Measurements from ENCODE around the gene C2CD2.

The C2CD2 gene

DNA sequence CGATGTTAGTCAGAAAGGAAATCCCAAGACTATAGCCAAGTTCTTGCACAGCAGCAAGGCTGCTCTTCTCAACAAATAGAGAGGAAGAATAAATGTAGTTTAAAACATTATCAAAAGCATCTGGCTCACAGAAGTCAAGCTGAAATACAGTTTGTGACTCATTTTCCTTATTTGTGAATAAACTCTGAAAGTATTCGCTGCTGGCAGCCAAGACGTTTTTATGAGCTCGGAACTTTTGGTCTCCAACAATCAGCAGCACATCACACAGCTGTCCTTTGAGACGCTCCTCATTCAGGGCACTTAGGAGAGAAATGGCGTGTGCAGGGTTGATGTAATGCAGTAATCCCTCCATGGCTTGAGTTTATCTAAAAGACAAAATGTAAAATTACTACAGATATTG, 39.9 kb upstream of the C2CD2 start:
- H3F3A ChIP-seq (ENCODE audit: low read depth): no peaks in the 10 kb centered on the region
- no peak overlapping the region for H2AFZ ChIP-seq (ENCODE audit: low read length)
- no peaks in the 10 kb centered on the region for H3K4me1 ChIP-seq (ENCODE audit: insufficient read depth, low read length, poor library complexity, severe bottlenecking)
- H3K27me3 ChIP-seq (ENCODE audit: insufficient read depth, low read length, poor library complexity, severe bottlenecking): no peaks in the 10 kb centered on the region
- peaks cover 15% of the 10 kb centered on the region; the same call in 1 of the 2 replicates for H3K79me2 ChIP-seq (ENCODE audit: insufficient read depth, low read length)
- no peak overlapping the region for H3K4me3 ChIP-seq (ENCODE audit: low read length, poor library complexity, severe bottlenecking)
- peaks cover 7% of the 10 kb centered on the region; the same call in 1 of the 2 replicates for H3K9me3 ChIP-seq (ENCODE audit: insufficient read depth, low read depth, low read length)
- no peak overlapping the region for H3K4me2 ChIP-seq (ENCODE audit: low read depth, low read length, poor library complexity, severe bottlenecking)
- H4K20me1 ChIP-seq (ENCODE audit: insufficient read depth, low read length, poor library complexity, severe bottlenecking): no peaks in the 10 kb centered on the region
- TF ChIP-seq, protein P1, sequence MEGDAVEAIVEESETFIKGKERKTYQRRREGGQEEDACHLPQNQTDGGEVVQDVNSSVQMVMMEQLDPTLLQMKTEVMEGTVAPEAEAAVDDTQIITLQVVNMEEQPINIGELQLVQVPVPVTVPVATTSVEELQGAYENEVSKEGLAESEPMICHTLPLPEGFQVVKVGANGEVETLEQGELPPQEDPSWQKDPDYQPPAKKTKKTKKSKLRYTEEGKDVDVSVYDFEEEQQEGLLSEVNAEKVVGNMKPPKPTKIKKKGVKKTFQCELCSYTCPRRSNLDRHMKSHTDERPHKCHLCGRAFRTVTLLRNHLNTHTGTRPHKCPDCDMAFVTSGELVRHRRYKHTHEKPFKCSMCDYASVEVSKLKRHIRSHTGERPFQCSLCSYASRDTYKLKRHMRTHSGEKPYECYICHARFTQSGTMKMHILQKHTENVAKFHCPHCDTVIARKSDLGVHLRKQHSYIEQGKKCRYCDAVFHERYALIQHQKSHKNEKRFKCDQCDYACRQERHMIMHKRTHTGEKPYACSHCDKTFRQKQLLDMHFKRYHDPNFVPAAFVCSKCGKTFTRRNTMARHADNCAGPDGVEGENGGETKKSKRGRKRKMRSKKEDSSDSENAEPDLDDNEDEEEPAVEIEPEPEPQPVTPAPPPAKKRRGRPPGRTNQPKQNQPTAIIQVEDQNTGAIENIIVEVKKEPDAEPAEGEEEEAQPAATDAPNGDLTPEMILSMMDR (conservative IDR thresholded peaks at IDR 0.05; ENCODE audit: low read length): no peak
- TF ChIP-seq EZH2phosphoT487 (IDR thresholded peaks at IDR 0.05; ENCODE audit: borderline replicate concordance): no peak
- no peak overlapping the region for H3K9ac ChIP-seq (ENCODE audit: low read depth, low read length, poor library complexity, severe bottlenecking)
- H3K9me2 ChIP-seq (replicated peaks; ENCODE audit: low read depth, low read length): no peaks in the 10 kb centered on the region
- peaks cover 67% of the 10 kb centered on the region; the same call in 1 of the 2 replicates for H3K36me3 ChIP-seq (ENCODE audit: insufficient read depth, low read length)

- peaks cover 65% of the 10 kb centered on the region; the same call in 1 of the 2 replicates for H3K36me3 ChIP-seq (ENCODE audit: insufficient read depth, low read length)
- no peaks in the 10 kb centered on the region for H3K4me1 ChIP-seq (ENCODE audit: insufficient read depth, low read length, poor library complexity, severe bottlenecking)
- H3K9me3 ChIP-seq (ENCODE audit: insufficient read depth, low read depth, low read length): peaks cover 7% of the 10 kb centered on the region; the same call in 1 of the 2 replicates
- no peak overlapping the region for H3K9ac ChIP-seq (ENCODE audit: low read depth, low read length, poor library complexity, severe bottlenecking)
- no peaks in the 10 kb centered on the region for H4K20me1 ChIP-seq (ENCODE audit: insufficient read depth, low read length, poor library complexity, severe bottlenecking)
- no peak overlapping the region for H3K4me3 ChIP-seq (ENCODE audit: low read length, poor library complexity, severe bottlenecking)
- H2AFZ ChIP-seq (ENCODE audit: low read length): no peak overlapping the region
- no peak overlapping the region for H3K4me2 ChIP-seq (ENCODE audit: low read depth, low read length, poor library complexity, severe bottlenecking)
- H3K79me2 ChIP-seq (ENCODE audit: insufficient read depth, low read length): peaks cover 6% of the 10 kb centered on the region; the same call in 1 of the 2 replicates
- TF ChIP-seq, protein P1 (conservative IDR thresholded peaks at IDR 0.05; ENCODE audit: low read length): no peak
- TF ChIP-seq EZH2phosphoT487 (IDR thresholded peaks at IDR 0.05; ENCODE audit: borderline replicate concordance): no peak
- H3K27me3 ChIP-seq (ENCODE audit: insufficient read depth, low read length, poor library complexity, severe bottlenecking): no peaks in the 10 kb centered on the region
- no peaks in the 10 kb centered on the region for H3K9me2 ChIP-seq (replicated peaks; ENCODE audit: low read depth, low read length)
- no peaks in the 10 kb centered on the region for H3F3A ChIP-seq (ENCODE audit: low read depth)
Measured at GRCh38 chr21:41992576-41992975, 38.8 kb upstream of the C2CD2 start.

DNA sequence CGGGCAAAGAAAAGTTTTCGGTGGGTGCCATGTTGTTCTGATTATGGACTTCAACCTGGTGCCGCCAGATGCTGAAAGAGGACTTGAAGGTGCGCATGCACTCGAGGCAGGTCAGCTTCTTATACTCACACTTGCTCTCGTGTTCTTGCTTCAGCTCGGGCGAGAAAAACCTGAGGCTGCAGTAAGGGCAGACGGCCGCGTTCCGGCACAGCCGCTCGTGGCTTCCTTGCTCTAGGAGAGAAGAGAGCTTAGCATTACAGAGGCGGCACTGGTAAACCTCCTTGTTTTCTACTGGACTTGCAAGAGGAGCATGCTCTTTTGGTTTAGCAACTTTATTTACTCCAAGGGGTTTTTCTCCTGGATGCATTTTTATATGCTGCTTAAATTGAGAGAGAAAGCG, 37.8 kb upstream of the C2CD2 start:
- H3F3A ChIP-seq (ENCODE audit: low read depth): no peaks in the 10 kb centered on the region
- TF ChIP-seq EZH2phosphoT487 (IDR thresholded peaks at IDR 0.05; ENCODE audit: borderline replicate concordance): no peak
- TF ChIP-seq, protein P1 (conservative IDR thresholded peaks at IDR 0.05; ENCODE audit: low read length): no peak
- no peaks in the 10 kb centered on the region for H3K4me1 ChIP-seq (ENCODE audit: insufficient read depth, low read length, poor library complexity, severe bottlenecking)
- no peaks in the 10 kb centered on the region for H4K20me1 ChIP-seq (ENCODE audit: insufficient read depth, low read length, poor library complexity, severe bottlenecking)
- H3K9me2 ChIP-seq (replicated peaks; ENCODE audit: low read depth, low read length): no peaks in the 10 kb centered on the region
- H3K9ac ChIP-seq (ENCODE audit: low read depth, low read length, poor library complexity, severe bottlenecking): no peak overlapping the region
- no peak overlapping the region for H3K4me2 ChIP-seq (ENCODE audit: low read depth, low read length, poor library complexity, severe bottlenecking)
- peaks cover 7% of the 10 kb centered on the region; the same call in 1 of the 2 replicates for H3K9me3 ChIP-seq (ENCODE audit: insufficient read depth, low read depth, low read length)
- peaks cover 58% of the 10 kb centered on the region; the same call in 1 of the 2 replicates for H3K36me3 ChIP-seq (ENCODE audit: insufficient read depth, low read length)
- H2AFZ ChIP-seq (ENCODE audit: low read length): no peak overlapping the region
- H3K4me3 ChIP-seq (ENCODE audit: low read length, poor library complexity, severe bottlenecking): no peak overlapping the region
- peaks cover under 1% of the 10 kb centered on the region; the same call in 1 of the 2 replicates for H3K79me2 ChIP-seq (ENCODE audit: insufficient read depth, low read length)
- no peaks in the 10 kb centered on the region for H3K27me3 ChIP-seq (ENCODE audit: insufficient read depth, low read length, poor library complexity, severe bottlenecking)
